Osteocyte (in vitro differentiated cells): Measurements from ENCODE around the gene DNAJB5. TPM values are rescaled to one million over a fixed set of nuclear protein-coding genes. Genes with fewer than 3 reads are reported as not detected.

ENCODE experiments used
- DNase-seq: peaks from one replicate; pipeline ENCODE4 v3.0.0; 2021; ENCODE audit warnings: mixed read lengths; ENCODE audit not compliant: unreplicated experiment; ENCODE audit errors: extremely low spot score
- H3K27ac Mint-ChIP-seq: one replicate; pipeline ENCODE4 v1.8.0; 2021; ENCODE audit warnings: mild to moderate bottlenecking, mixed read lengths; ENCODE audit not compliant: unreplicated experiment
- H3K27me3 Mint-ChIP-seq: one replicate; pipeline ENCODE4 v1.8.0; 2021; ENCODE audit warnings: mixed read lengths; ENCODE audit not compliant: unreplicated experiment
- H3K36me3 Mint-ChIP-seq: one replicate; pipeline ENCODE4 v1.8.0; 2021; ENCODE audit warnings: mixed read lengths; ENCODE audit not compliant: unreplicated experiment
- H3K4me1 Mint-ChIP-seq: one replicate; pipeline ENCODE4 v1.8.0; 2021; ENCODE audit warnings: mixed read lengths; ENCODE audit not compliant: unreplicated experiment
- H3K4me3 Mint-ChIP-seq: one replicate; pipeline ENCODE4 v1.8.0; 2021; ENCODE audit warnings: mild to moderate bottlenecking, moderate library complexity, mixed read lengths; ENCODE audit not compliant: unreplicated experiment
- H3K9me3 Mint-ChIP-seq: one replicate; pipeline ENCODE4 v1.8.0; 2021; ENCODE audit warnings: mixed read lengths; ENCODE audit not compliant: unreplicated experiment
- CTCF ChIP-seq: fragments of 200-600 bp; sonication (generic); IDR thresholded peaks from 2 replicates; pipeline ENCODE4 v1.5.0; 2021; ENCODE audit warnings: antibody characterized with exemption, mild to moderate bottlenecking, moderate library complexity
- total RNA-seq: library from RNA; stranded (reverse); gene quantifications from 2 replicates; pipeline ENCODE4 v1.2.1, GENCODE V29; 2021

The DNAJB5 gene
- total RNA-seq, 1 donor from 2014 or later = 6.8 TPM

GRCh38 chr9:34957492-34958410 lies 31.8 kb upstream of the DNAJB5 start, which contains the start of gene PHF24:
TSS of gene PHF24 (plus strand) at chr9:34958285. CDS start at chr9:34971299, 13,014 bp downstream.
- peak within 1 kb of the TSS; percentile 65 for H3K4me3 Mint-ChIP-seq
- DNase-seq = no peak
- H3K4me1 Mint-ChIP-seq = no peaks in the 10 kb centered on the region
- peaks cover 78% of the 10 kb centered on the region for H3K27me3 Mint-ChIP-seq
- no peaks in the 10 kb centered on the region for H3K36me3 Mint-ChIP-seq
- H3K9me3 Mint-ChIP-seq = no peaks in the 10 kb centered on the region
- H3K27ac Mint-ChIP-seq = no peak within 1 kb of the TSS
- TF ChIP-seq CTCF = peak; percentile 18

GRCh38 chr9:34958411-34958982 lies 31.0 kb upstream of the DNAJB5 start:
- Mint-ChIP-seq H3K9me3 (no peaks in the 10 kb centered on the region), H3K27ac (no peak overlapping the region), H3K4me3 (peak overlapping the region; percentile 24), H3K4me1 (no peaks in the 10 kb centered on the region), H3K27me3 (peaks cover 80% of the 10 kb centered on the region), H3K36me3 (no peaks in the 10 kb centered on the region)
- TF ChIP-seq CTCF = peak; percentile 3
- DNase-seq = no peak

- TF ChIP-seq CTCF = no peak
- Mint-ChIP-seq H3K9me3 (no peaks in the 10 kb centered on the region), H3K27ac (no peak overlapping the region), H3K4me3 (no peak overlapping the region), H3K4me1 (no peaks in the 10 kb centered on the region), H3K36me3 (no peaks in the 10 kb centered on the region), H3K27me3 (peaks cover 82% of the 10 kb centered on the region)
- DNase-seq = no peak
These were observed 30.1 kb upstream of the DNAJB5 start for GRCh38 chr9:34959461-34959860.

GRCh38 chr9:34961574-34962490 lies 27.7 kb upstream of the DNAJB5 start:
- Mint-ChIP-seq H3K9me3 (no peaks in the 10 kb centered on the region), H3K27ac (no peak overlapping the region), H3K4me3 (no peak overlapping the region), H3K36me3 (no peaks in the 10 kb centered on the region), H3K27me3 (peaks cover 82% of the 10 kb centered on the region), H3K4me1 (no peaks in the 10 kb centered on the region)
- no peak for DNase-seq
- TF ChIP-seq CTCF = no peak
